Measurements from ENCODE around the gene LHX6. TPM values are rescaled to one million over a fixed set of nuclear protein-coding genes. Genes with fewer than 3 reads are reported as not detected.

Gene LHX6
- polyA plus RNA-seq, 2 of the 4 experiments (the other 2 are of a cell fraction) = 0.14 to 0.26 TPM

DNA sequence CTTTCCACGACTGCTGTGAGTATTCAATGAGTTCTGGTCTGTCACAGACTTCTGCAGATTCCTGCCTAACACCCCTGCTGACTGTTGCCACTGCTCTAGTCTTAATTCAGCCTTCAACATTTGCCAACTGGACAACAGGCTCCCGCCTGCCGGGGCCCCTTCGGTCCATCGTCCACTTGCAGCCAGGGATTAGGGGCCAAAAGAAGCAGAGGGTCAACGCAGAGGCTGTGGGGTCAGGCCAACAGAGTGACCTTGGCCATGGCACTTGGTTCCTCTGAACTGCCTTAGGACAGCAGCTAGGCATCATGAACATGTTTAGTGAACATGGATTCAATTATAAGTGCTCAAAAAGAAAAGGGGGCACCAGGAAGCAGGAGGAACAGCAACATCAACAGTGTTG lies 40.4 kb downstream of the LHX6 start:
- ATAC-seq = no peak
- WGBS (ENCODE audit: missing lambda C conversion rate) = 79% methylated on average over 5 of the region's 6 CpGs
- ChIA-PET POLR2A (no interaction called here), CTCF (interaction anchor here (1.3 to 2.1 kb wide), 2 partner anchors 38 to 64 kb away, joined by 5 read pairs; no protein-coding TSS in a partner anchor)
- Histone ChIP-seq H3K9me3 (no peaks in the 10 kb centered on the region), H3K4me1 (peaks cover 10% of the 10 kb centered on the region), H3K4me2 (no peak overlapping the region), H3K4me3 (no peak overlapping the region), H3K27ac (no peak overlapping the region)
- no peak for DNase-seq (ENCODE audit: low read depth in 1 of 2, low spot score in 1 of 2)
- TF ChIP-seq NR3C1 (IDR thresholded peaks at IDR 0.05) = no peak
- no peak for TF ChIP-seq MAZ (IDR thresholded peaks at IDR 0.05; ENCODE audit: borderline replicate concordance, low read depth, low read length)
- TF ChIP-seq CHD4 (IDR thresholded peaks at IDR 0.05; ENCODE audit: borderline replicate concordance) = no peak
- no peak for TF ChIP-seq GATA3 (IDR thresholded peaks at IDR 0.05; ENCODE audit: borderline replicate concordance)
- FAIRE-seq = no peak

- no peak overlapping the region for H3K27ac ChIP-seq
- DNase-seq (ENCODE audit: low read depth in 1 of 2, low spot score in 1 of 2) (no peak), ATAC-seq (no peak), FAIRE-seq (no peak)
- H3K4me1 ChIP-seq = peaks cover 10% of the 10 kb centered on the region
- WGBS (ENCODE audit: missing lambda C conversion rate) = 86% methylated on average over 7 of the region's 8 CpGs
- H3K4me3 ChIP-seq = no peak overlapping the region
- CTCF ChIA-PET = interaction anchor here (0.8 to 2.1 kb wide), 6 partner anchors 25 to 163 kb away, joined by 3 to 6 read pairs (median 4); no protein-coding TSS in a partner anchor
- no peak for TF ChIP-seq BHLHE40 (IDR thresholded peaks at IDR 0.05; ENCODE audit: low read depth, low read length)
- no peak for TF ChIP-seq ZFP36 (IDR thresholded peaks at IDR 0.05; ENCODE audit: borderline replicate concordance, partially characterized antibody)
- TF ChIP-seq GATA3 (IDR thresholded peaks at IDR 0.05; ENCODE audit: borderline replicate concordance) = no peak
- TF ChIP-seq, protein P1, sequence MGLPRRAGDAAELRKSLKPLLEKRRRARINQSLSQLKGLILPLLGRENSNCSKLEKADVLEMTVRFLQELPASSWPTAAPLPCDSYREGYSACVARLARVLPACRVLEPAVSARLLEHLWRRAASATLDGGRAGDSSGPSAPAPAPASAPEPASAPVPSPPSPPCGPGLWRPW (IDR thresholded peaks at IDR 0.05) = no peak
- no peak for TF ChIP-seq EP300 (IDR thresholded peaks at IDR 0.05)
- H3K4me2 ChIP-seq = no peak overlapping the region
- H3K9me3 ChIP-seq = no peaks in the 10 kb centered on the region
- POLR2A ChIA-PET = no interaction called here
These were observed 41.8 kb downstream of the LHX6 start for GRCh38 chr9:122186777-122187470.

DNA sequence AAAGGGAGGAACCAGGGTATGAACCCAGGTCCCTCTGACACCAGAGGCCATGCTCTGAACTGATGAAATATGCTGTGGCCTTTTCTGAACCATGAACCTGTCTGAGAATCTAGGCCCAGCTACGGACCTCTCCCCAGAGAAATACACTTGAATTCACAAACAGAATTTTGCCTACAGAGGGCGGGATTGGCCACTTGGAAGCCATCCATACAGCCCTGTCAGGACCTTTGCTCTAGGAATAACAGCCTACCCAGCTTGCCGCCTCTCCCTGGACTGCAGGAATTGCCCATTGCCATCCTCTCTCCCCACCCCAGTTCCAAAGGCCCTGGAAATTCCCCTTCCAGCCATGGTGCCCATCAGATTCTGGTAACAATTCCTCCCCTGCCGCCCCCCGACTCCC lies 42.5 kb downstream of the LHX6 start:
- no peak overlapping the region for H3K4me3 ChIP-seq
- WGBS (ENCODE audit: missing lambda C conversion rate) = 69% methylated on average over 5 of the region's 5 CpGs
- POLR2A ChIA-PET = no interaction called here
- no peak for FAIRE-seq
- peaks cover 11% of the 10 kb centered on the region for H3K4me1 ChIP-seq
- no peak for DNase-seq (ENCODE audit: low read depth in 1 of 2, low spot score in 1 of 2)
- peak in 1 of 2 experiments; percentile 65; a peak in 3 of 6 replicates for ATAC-seq
- 0 out of 5 replicates have a peak, but pooled peaks of 1 of the 2 experiments have one; percentile 4 for TF ChIP-seq RAD21 (conservative IDR thresholded peaks at IDR 0.05 in 1 of 2, IDR thresholded peaks at IDR 0.05 in 1 of 2)
- no peak for TF ChIP-seq POLR2A (IDR thresholded peaks at IDR 0.05; ENCODE audit: low read length)
- no peak overlapping the region for H3K4me2 ChIP-seq
- CTCF ChIA-PET = interaction anchor here (0.6 to 2.1 kb wide), 6 partner anchors 29 to 164 kb away, joined by 3 to 6 read pairs (median 4); no protein-coding TSS in a partner anchor
- no peaks in the 10 kb centered on the region for H3K9me3 ChIP-seq
- H3K27ac ChIP-seq = no peak overlapping the region

DNA sequence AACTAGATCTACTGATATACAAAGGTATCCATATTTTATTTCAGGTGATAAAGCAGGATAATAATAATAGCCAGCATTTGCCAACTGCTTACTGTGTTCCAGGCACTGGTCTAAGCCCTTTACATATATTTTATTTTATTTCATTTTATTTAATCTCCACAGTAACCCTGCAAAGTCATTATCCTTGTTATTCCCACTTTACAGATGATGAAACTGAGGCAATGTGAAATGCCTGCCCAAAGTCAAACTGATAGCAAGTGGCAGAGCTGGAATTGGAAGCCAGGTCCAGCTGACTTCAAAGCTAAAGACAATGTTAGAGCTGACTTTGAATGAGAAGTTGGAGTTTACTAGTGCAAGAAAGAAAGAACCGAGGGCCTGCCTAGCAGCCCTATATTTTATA lies 44.2 kb downstream of the LHX6 start:
- ChIA-PET POLR2A (no interaction called here), CTCF (interaction anchor here (0.6 to 1.7 kb wide), 3 partner anchors 15 to 63 kb away, joined by 4 to 5 read pairs (median 4); no protein-coding TSS in a partner anchor)
- ATAC-seq (no peak), FAIRE-seq (no peak), DNase-seq (ENCODE audit: low read depth in 1 of 2, low spot score in 1 of 2) (no peak)
- Histone ChIP-seq H3K4me3 (no peak overlapping the region), H3K4me2 (no peak overlapping the region), H3K9me3 (no peaks in the 10 kb centered on the region), H3K4me1 (peaks cover 8% of the 10 kb centered on the region), H3K27ac (no peak overlapping the region)
- 77% methylated on average over 1 of the region's 1 CpG for WGBS (ENCODE audit: missing lambda C conversion rate)
- TF ChIP-seq CTCF (IDR thresholded peaks at IDR 0.05) = no peak
- no peak for TF ChIP-seq RNF2 (IDR thresholded peaks at IDR 0.05; ENCODE audit: borderline replicate concordance, low read depth)
- no peak for TF ChIP-seq JUNB (IDR thresholded peaks at IDR 0.05)
- TF ChIP-seq HMGXB4 (CRISPR knock-in tag; IDR thresholded peaks at IDR 0.05; ENCODE audit: borderline replicate concordance) = no peak
- TF ChIP-seq RCOR1 (IDR thresholded peaks at IDR 0.05; ENCODE audit: low read depth, low read length) = no peak
- no peak for TF ChIP-seq EHMT2 (IDR thresholded peaks at IDR 0.05; ENCODE audit: low read depth)
- no peak for TF ChIP-seq NFE2L2 (conservative IDR thresholded peaks at IDR 0.05; ENCODE audit: low read length)
- no peak for TF ChIP-seq RFX5 (IDR thresholded peaks at IDR 0.05)
- TF ChIP-seq FOSB (CRISPR knock-in tag; IDR thresholded peaks at IDR 0.05) = no peak
- TF ChIP-seq MAFK (IDR thresholded peaks at IDR 0.05; ENCODE audit: partially characterized antibody) = no peak
- TF ChIP-seq, protein P2, sequence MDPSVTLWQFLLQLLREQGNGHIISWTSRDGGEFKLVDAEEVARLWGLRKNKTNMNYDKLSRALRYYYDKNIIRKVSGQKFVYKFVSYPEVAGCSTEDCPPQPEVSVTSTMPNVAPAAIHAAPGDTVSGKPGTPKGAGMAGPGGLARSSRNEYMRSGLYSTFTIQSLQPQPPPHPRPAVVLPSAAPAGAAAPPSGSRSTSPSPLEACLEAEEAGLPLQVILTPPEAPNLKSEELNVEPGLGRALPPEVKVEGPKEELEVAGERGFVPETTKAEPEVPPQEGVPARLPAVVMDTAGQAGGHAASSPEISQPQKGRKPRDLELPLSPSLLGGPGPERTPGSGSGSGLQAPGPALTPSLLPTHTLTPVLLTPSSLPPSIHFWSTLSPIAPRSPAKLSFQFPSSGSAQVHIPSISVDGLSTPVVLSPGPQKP (IDR thresholded peaks at IDR 0.05; ENCODE audit: low read depth, low read length) = no peak
- TF ChIP-seq, protein P1 (IDR thresholded peaks at IDR 0.05) = no peak
- no peak for TF ChIP-seq CHD4 (IDR thresholded peaks at IDR 0.05; ENCODE audit: borderline replicate concordance)
- no peak for TF ChIP-seq HOXB5 (CRISPR knock-in tag; IDR thresholded peaks at IDR 0.05)

All from A549 (cell line).